Measurements from ENCODE around the gene KIF18A. TPM values are rescaled to one million over a fixed set of nuclear protein-coding genes. Genes with fewer than 3 reads are reported as not detected.

Gene KIF18A
- total and polyA plus RNA-seq, 2 of the 13 experiments (the other 11 are each of a cell fraction or from before 2014, with no cell fraction given) = 3.4 to 14.4 TPM

DNA sequence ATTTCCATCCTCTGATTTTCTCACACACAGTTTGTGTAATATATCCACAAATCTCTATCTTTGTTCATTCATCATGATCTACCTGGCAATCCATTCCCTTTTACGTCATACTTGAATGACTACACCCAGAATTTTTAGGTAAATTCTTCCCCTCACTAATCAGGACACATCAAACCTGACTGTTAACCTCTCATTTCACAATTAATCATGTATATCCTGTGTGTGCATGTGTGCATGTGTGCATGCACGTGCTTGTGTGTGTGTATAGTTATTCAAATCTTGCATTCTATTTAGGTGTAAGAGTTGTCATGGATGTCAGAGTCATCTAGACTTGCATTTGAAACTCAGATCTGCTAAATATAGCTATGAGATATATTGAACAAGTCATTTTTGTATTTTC lies 130.4 kb downstream of the KIF18A start:
- H3K4me2 ChIP-seq (ENCODE audit: low read depth, low read length) = no peak overlapping the region
- ATAC-seq (no peak), FAIRE-seq (no peak), DNase-seq (ENCODE audit: low spot score) (no peak)
- no peak overlapping the region for H3K9ac ChIP-seq (ENCODE audit: insufficient read depth, low read depth, low read length)
- CTCF ChIA-PET (ENCODE audit: low intra/inter-chr PET ratio, low total read pairs) = no interaction called here
- no peaks in the 10 kb centered on the region for H3K4me1 ChIP-seq (ENCODE audit: insufficient read depth, low read length)
- H4K20me1 ChIP-seq (ENCODE audit: insufficient read depth, low read length) = no peaks in the 10 kb centered on the region
- no peak for TF ChIP-seq MED1 (CRISPR knock-in tag; IDR thresholded peaks at IDR 0.05)
- TF ChIP-seq, protein P1, sequence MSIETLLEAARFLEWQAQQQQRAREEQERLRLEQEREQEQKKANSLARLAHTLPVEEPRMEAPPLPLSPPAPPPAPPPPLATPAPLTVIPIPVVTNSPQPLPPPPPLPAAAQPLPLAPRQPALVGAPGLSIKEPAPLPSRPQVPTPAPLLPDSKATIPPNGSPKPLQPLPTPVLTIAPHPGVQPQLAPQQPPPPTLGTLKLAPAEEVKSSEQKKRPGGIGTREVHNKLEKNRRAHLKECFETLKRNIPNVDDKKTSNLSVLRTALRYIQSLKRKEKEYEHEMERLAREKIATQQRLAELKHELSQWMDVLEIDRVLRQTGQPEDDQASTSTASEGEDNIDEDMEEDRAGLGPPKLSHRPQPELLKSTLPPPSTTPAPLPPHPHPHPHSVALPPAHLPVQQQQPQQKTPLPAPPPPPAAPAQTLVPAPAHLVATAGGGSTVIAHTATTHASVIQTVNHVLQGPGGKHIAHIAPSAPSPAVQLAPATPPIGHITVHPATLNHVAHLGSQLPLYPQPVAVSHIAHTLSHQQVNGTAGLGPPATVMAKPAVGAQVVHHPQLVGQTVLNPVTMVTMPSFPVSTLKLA (IDR thresholded peaks at IDR 0.05) = peak; percentile 73
- H3K36me3 ChIP-seq (replicated peaks in 1 of 2; ENCODE audit: control insufficient read depth in 1 of 2, insufficient read depth in 2 of 2, low read length in 2 of 2) = no peaks in the 10 kb centered on the region
- H3K4me3 ChIP-seq (replicated peaks in 1 of 3; ENCODE audit: insufficient read depth in 1 of 3, low read depth in 2 of 3, low read length in 3 of 3) = no peak overlapping the region
- H3K27ac ChIP-seq (ENCODE audit: extremely low read length, insufficient read depth, low read length) = no peak overlapping the region
- no peaks in the 10 kb centered on the region for H3K9me3 ChIP-seq (ENCODE audit: low read length)
- WGBS (ENCODE audit: low lambda C conversion rate) = 7% methylated on average over 2 of the region's 2 CpGs
- POLR2A ChIA-PET = no interaction called here
- intact Hi-C loops (cut with micrococcal nuclease; ENCODE audit: unreplicated experiment) (no loop called here), in situ Hi-C loops (cut with HindIII; ENCODE audit: extremely low pct_ligation_motif_present, low pct_unique_long_range_greater_than_20kb) (no loop called here)
- BruUV-seq (replicated peaks) = no TSS peak
- no peaks in the 10 kb centered on the region for H3K79me2 ChIP-seq (ENCODE audit: insufficient read depth, low read length)
- no peaks in the 10 kb centered on the region; a peak in 1 of 5 replicates for H3K27me3 ChIP-seq (ENCODE audit: control insufficient read depth in 1 of 2, insufficient read depth in 2 of 2, low read length in 2 of 2)
- H2AFZ ChIP-seq (ENCODE audit: low read length) = no peak overlapping the region

DNA sequence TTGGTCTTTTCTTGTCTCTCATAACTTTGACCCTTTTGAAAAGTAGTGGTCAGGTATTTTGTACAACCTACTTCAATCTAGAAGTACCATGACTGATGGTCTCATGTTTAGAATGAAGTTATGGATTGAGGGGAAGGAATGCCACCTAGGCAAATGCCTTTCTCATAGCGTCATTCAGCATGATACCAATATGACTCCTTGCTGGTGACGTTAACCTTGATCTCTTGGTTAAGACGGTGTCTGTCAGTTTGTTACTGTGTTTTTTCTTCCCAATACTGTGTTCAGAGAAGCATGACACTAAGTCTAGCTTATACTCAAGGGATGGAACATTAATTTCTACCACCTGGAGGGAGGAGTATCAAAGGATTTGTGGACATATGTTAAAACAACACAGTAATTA lies 130.9 kb downstream of the KIF18A start:
- no peak overlapping the region for H3K27ac ChIP-seq (ENCODE audit: extremely low read length, insufficient read depth, low read length)
- BruUV-seq (replicated peaks) = no TSS peak
- ChIA-PET CTCF (ENCODE audit: low intra/inter-chr PET ratio, low total read pairs) (no interaction called here), POLR2A (no interaction called here)
- no peak overlapping the region for H3K9ac ChIP-seq (ENCODE audit: insufficient read depth, low read depth, low read length)
- no peaks in the 10 kb centered on the region for H4K20me1 ChIP-seq (ENCODE audit: insufficient read depth, low read length)
- in situ Hi-C loops (cut with HindIII; ENCODE audit: extremely low pct_ligation_motif_present, low pct_unique_long_range_greater_than_20kb) (no loop called here), intact Hi-C loops (cut with micrococcal nuclease; ENCODE audit: unreplicated experiment) (no loop called here)
- DNase-seq (ENCODE audit: low spot score) = no peak
- TF ChIP-seq MTA3 (CRISPR knock-in tag; IDR thresholded peaks at IDR 0.05) (no peak), MEIS1 (CRISPR knock-in tag; IDR thresholded peaks at IDR 0.05; ENCODE audit: borderline replicate concordance) (no peak)
- TF ChIP-seq, protein P2, sequence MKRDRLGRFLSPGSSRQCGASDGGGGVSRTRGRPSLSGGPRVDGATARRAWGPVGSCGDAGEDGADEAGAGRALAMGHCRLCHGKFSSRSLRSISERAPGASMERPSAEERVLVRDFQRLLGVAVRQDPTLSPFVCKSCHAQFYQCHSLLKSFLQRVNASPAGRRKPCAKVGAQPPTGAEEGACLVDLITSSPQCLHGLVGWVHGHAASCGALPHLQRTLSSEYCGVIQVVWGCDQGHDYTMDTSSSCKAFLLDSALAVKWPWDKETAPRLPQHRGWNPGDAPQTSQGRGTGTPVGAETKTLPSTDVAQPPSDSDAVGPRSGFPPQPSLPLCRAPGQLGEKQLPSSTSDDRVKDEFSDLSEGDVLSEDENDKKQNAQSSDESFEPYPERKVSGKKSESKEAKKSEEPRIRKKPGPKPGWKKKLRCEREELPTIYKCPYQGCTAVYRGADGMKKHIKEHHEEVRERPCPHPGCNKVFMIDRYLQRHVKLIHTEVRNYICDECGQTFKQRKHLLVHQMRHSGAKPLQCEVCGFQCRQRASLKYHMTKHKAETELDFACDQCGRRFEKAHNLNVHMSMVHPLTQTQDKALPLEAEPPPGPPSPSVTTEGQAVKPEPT (CRISPR knock-in tag; IDR thresholded peaks at IDR 0.05; ENCODE audit: low read depth) = no peak
- no peaks in the 10 kb centered on the region for H3K9me3 ChIP-seq (ENCODE audit: low read length)
- H3K27me3 ChIP-seq (ENCODE audit: control insufficient read depth in 1 of 2, insufficient read depth in 2 of 2, low read length in 2 of 2) = no peaks in the 10 kb centered on the region; a peak in 1 of 5 replicates
- no peak for ATAC-seq
- H2AFZ ChIP-seq (ENCODE audit: low read length) = no peak overlapping the region
- no peak for FAIRE-seq
- WGBS (ENCODE audit: low lambda C conversion rate) = 6% methylated on average over 3 of the region's 3 CpGs
- no peaks in the 10 kb centered on the region for H3K79me2 ChIP-seq (ENCODE audit: insufficient read depth, low read length)
- no peaks in the 10 kb centered on the region for H3K36me3 ChIP-seq (replicated peaks in 1 of 2; ENCODE audit: control insufficient read depth in 1 of 2, insufficient read depth in 2 of 2, low read length in 2 of 2)
- no peak overlapping the region for H3K4me2 ChIP-seq (ENCODE audit: low read depth, low read length)
- H3K4me1 ChIP-seq (ENCODE audit: insufficient read depth, low read length) = no peaks in the 10 kb centered on the region
- H3K4me3 ChIP-seq (replicated peaks in 1 of 3; ENCODE audit: insufficient read depth in 1 of 3, low read depth in 2 of 3, low read length in 3 of 3) = no peak overlapping the region
